HG02759 (cell line): ENCODE measurements around the gene C1QTNF8.

Experiments
- ATAC-seq: cut with Tn5 transposase; IDR thresholded peaks from one replicate; pipeline ENCODE4 v1.9.1; 2021; ENCODE audit warnings: mild to moderate bottlenecking, moderate library complexity; ENCODE audit not compliant: unreplicated experiment

C1QTNF8 gene

DNA sequence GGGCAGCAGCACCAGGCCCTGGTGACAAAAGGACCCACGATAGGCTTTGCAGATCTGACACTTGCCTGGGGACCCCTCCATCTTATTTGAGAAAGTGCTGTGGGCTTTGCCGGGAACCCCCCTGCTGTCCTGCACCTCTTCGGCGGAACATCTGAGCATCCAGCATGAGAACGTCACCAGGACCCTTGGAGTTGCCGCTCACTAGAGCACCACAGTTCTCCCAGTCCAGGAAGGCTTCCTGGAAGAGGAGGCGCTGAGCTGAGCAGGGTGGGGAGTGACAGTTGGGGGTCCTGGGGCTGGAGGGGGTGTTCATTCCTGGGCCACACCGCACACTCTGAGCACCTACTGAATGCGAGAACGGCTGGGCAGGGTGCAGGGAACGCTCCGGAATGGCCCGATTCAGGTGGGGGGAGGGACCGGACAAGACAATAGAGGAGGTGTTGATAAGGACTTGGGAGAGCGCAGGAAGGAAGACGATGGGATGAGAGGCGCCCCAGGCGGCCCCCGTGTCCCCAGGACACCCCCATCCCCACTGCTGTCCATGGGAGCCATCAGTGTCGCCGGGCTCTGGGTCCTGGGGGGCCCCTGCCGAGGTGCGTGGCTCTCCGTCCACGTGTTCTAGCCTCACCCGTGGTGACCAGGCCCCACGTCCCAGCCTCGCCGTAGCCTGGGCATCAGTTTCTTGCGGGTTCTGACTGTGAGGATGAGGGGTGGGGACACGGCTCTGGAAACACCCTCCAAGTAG is 32.1 kb upstream of the C1QTNF8 start:
- no peak for ATAC-seq

- ATAC-seq = no peak
Measured at GRCh38 chr16:1127101-1127500, 31.1 kb upstream of the C1QTNF8 start.

- ATAC-seq = no peak
Measured at GRCh38 chr16:1126586-1126985, 30.5 kb upstream of the C1QTNF8 start.

- no peak for ATAC-seq
Measured at GRCh38 chr16:1126044-1126443, 30.0 kb upstream of the C1QTNF8 start.

GRCh38 chr16:1125471-1125870 is 29.4 kb upstream of the C1QTNF8 start:
- ATAC-seq = no peak

DNA sequence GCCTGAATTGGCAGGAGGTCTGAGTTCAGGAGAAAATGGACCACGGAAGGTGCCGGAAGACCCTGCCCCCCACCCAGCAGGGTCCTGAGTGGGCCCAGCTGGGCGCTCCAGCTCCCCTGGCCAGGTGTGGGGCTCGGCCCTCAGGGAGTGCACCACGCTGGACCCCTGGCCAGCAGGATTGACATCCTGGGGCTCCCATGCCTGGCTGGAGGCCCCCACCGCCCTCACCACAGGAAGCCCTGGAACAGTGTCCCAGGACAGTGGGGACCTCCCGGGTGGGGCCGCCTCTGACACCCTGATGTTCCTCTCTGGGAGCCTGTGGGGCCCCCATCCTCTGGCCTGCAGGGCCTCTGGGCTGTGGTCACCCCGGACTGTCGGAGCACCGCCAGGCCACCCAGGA is 28.8 kb upstream of the C1QTNF8 start:
- no peak for ATAC-seq

- ATAC-seq = no peak
Measured at GRCh38 chr16:1124291-1124690, 28.2 kb upstream of the C1QTNF8 start.

DNA sequence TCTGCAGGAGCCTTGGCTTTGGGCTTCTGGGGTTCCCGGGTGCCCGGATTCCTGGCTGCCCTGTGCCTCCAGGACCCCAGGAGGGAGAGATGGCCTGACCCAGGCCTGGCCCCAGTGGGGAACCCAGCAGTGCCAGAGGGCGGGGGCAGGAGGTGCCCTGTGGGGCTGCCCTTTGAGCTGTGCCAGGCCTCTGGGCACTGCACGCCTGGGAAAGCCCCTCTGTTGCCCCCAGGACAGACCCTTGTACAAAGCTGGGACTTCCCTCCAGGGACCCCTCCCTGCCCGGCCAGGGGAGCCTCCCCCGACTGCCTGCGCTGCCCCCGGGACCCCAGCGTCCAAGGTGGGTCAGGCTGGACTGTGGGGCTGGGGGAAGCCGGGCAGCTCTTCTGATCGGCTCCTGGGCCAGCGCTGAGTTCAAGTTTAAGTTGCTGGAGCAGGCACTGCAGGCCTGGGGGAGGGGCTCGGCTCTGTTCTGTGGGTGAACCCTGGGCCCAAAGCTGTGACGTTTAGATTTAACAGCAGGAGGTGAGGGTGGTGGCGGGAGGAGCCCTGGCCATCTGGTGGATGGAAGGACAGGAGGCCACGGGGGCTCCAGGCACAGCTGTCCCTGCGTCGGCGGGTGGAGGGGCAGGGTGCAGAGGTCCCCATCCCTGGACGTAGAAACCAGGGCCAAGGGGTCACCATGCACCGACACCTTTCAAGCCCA is 27.6 kb upstream of the C1QTNF8 start:
- no peak for ATAC-seq

DNA sequence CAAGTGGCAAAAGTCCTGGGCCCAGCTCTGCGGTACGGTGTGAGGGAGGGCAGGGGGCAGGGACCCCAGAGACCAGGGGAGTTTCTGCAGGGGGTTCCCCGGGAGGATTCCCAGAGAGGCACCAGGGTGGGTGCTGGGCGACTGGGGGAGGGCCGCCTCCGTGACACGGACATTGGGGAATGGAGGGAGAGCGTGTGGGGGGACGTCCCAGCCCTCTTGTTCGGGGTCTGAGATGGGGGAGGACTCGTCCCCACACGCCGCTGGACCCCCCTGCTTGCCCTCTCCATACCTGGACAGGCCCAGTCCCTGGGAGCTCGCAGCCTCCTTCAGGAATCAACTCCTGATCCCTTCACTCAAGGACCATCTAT is 26.3 kb upstream of the C1QTNF8 start:
- no peak for ATAC-seq

DNA sequence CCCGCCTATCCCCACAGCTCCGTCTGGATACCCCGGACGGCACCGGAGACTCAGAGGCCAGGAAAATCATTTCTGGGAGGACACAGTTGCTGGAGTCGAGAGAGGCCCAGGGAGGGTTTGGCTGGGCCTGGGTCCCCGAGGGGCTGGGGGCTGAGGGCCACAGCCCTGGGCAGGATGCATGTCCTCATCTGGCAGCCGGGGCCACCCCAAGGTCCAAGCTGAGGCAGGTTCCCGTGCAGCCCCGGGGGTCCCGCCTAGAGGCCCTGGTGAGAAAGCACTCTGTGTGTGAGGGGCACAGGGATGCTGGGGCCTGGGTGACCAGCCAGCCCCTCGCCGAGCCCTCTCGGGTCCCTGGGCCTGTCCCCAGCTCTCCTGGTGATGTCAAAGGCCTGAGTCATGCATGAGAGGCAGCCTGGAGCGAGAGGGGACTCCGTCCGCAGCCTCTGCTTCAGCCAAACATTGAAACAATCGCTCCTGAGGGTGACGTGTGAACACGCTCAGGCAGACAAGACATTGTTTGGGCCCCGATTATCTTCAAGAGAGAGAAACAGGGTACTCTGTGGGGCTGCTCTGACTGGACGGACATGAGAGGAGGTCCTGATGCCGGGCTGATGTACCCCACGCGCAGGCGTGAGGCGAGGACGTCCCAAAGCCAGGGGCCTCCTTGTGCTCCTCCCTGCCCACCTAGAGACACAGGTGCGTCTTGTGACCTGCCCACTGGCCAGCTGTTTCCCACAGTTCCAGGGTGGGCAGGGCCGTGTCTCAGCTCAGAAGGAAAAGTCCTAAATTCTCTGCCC is 25.8 kb upstream of the C1QTNF8 start:
- no peak for ATAC-seq

DNA sequence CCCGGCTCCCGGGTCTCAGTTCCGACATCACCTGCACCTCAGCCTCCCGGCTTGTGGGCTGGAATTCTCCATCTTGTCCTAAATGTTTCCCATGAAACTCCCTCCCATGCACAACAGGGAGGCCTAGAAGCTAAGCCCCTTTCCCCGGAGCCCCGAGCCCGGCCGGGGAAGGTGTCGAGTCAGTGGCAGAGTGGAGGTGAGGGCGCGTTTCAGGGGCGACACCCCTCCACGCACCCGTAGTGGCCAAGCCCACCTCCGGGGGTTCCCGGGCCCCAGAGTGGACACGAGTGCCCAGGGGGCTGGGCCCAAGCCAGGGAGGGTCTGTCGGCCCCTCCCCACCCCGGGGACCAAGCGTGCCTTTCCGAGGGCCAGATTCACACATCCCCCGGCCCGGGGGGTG is 25.0 kb upstream of the C1QTNF8 start:
- no peak for ATAC-seq

DNA sequence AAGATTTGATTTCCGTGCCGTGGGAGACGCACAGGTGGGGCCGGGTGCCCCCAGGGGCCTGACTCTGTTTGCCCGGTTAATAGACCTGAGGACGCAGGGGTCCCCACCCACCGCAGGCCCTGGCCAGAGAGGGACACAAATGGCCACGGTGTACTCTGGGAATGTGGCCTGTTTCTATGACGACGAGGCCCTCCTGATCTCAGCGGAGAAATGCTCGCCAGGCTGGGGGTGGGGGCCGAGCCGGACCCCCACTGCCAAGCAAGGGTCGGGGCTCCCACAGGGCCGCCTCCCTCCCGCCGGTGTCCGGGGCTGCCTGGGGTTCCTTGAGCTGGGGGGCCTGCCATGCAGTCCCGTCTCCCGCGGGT is 24.5 kb upstream of the C1QTNF8 start:
- ATAC-seq = no peak

GRCh38 chr16:1119766-1120576 is 23.9 kb upstream of the C1QTNF8 start:
- no peak for ATAC-seq

DNA sequence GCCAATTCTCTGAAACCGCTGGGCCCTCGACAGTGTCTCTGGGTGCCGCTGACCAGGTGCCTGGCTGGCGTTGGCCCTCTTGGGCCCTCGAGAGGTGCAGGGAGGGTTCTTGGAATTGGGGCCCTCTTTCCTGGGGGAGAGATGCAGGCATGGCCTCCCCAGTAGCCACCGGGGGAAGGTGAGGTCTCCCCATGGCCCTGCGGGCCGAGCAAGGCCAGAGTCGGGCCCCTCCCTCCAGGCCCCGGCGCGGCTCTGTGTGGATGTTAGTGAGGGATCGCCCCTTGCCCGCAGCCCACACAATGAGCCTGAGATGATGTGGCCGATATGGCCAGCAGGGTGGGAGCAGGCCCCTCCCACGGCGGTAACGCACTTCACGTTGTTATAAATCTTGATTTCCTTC is 23.1 kb upstream of the C1QTNF8 start:
- no peak for ATAC-seq

GRCh38 chr16:1117926-1118325 is 21.9 kb upstream of the C1QTNF8 start:
- ATAC-seq = no peak

- ATAC-seq = no peak
Measured at GRCh38 chr16:1117176-1117900, 21.3 kb upstream of the C1QTNF8 start.

- no peak for ATAC-seq
Measured at GRCh38 chr16:1116693-1117077, 20.6 kb upstream of the C1QTNF8 start.

GRCh38 chr16:1113889-1114526 is 18.0 kb upstream of the C1QTNF8 start:
- no peak for ATAC-seq

DNA sequence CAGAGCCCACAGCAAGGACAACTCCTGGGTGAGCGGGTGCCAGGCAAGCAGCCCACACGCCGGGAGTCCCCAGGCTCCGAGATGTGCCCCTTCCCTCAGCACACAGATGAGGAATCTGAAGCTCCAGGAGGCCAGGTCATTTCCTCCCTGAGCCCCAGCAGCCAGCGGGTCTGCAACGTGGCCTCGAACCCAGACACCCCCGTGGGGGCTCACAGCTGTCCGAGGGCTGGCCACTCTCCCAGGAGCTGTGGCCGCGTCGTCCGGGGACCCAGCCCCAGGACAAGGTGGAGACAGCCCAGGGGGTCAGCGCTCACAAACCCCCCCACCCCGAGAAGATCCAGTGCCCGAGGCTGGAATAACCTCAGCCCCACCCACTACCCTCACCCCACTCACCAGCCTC is 17.4 kb upstream of the C1QTNF8 start:
- ATAC-seq = no peak
